BE2C (cell line): ENCODE measurements around the gene ROMO1.
"Not testable (repeated sequence)": the region's sequence is repeated elsewhere in the genome, so short reads cannot be mapped to it uniquely, and the experiment has no call there.

Experiments used
- DNase-seq: peaks from one replicate; pipeline ENCODE4 v3.0.0-alpha.2; 2020
- H3K27me3 ChIP-seq: fragments of 250-450 bp; sonication (Bioruptor Pico); 2 replicates; pipeline ENCODE4 v1.5.1; 2020; ENCODE audit warnings: mild to moderate bottlenecking
- H3K36me3 ChIP-seq: fragments of 250-450 bp; sonication (Bioruptor Pico); 2 replicates; pipeline ENCODE4 v1.5.1; 2020; ENCODE audit warnings: mild to moderate bottlenecking
- H3K4me1 ChIP-seq: fragments of 250-450 bp; sonication (Bioruptor Pico); 2 replicates; pipeline ENCODE4 v1.5.1; 2020
- H3K4me3 ChIP-seq: 2 replicates; pipeline ENCODE4 v1.5.1; 2011; ENCODE audit warnings: low read depth, low read length
- H3K9me3 ChIP-seq: fragments of 250-450 bp; sonication (Bioruptor Pico); 2 replicates; pipeline ENCODE4 v1.5.1; 2020
- CTCF ChIP-seq: IDR thresholded peaks from 2 replicates; pipeline ENCODE4 v1.5.1; 2012; ENCODE audit warnings: mild to moderate bottlenecking, low read depth, low read length

The ROMO1 gene

GRCh38 chr20:35720165-35721123 is 21.2 kb downstream of the ROMO1 start:
- H3K4me1 ChIP-seq, result no peaks in the 10 kb centered on the region
- no peak overlapping the region for H3K4me3 ChIP-seq
- no peak for TF ChIP-seq CTCF
- no peaks in the 10 kb centered on the region for H3K9me3 ChIP-seq
- DNase-seq, result no peak
- peaks cover 98% of the 10 kb centered on the region for H3K36me3 ChIP-seq
- H3K27me3 ChIP-seq, result no peaks in the 10 kb centered on the region

- Histone ChIP-seq H3K9me3 (no peaks in the 10 kb centered on the region), H3K36me3 (peaks cover 98% of the 10 kb centered on the region), H3K27me3 (no peaks in the 10 kb centered on the region), H3K4me3 (no peak overlapping the region), H3K4me1 (no peaks in the 10 kb centered on the region)
- TF ChIP-seq CTCF, result no peak
- no peak for DNase-seq
Measured at GRCh38 chr20:35721219-35721618, 22.0 kb downstream of the ROMO1 start.

GRCh38 chr20:35721621-35722020 is 22.4 kb downstream of the ROMO1 start:
- no peak for DNase-seq
- no peaks in the 10 kb centered on the region for H3K9me3 ChIP-seq
- H3K4me1 ChIP-seq, result no peaks in the 10 kb centered on the region
- TF ChIP-seq CTCF, result no peak
- no peak overlapping the region for H3K4me3 ChIP-seq
- H3K36me3 ChIP-seq, result peaks cover 98% of the 10 kb centered on the region
- H3K27me3 ChIP-seq, result no peaks in the 10 kb centered on the region

GRCh38 chr20:35723275-35723639 is 24.1 kb downstream of the ROMO1 start:
- peaks cover 98% of the 10 kb centered on the region for H3K36me3 ChIP-seq
- not testable (repeated sequence) for H3K9me3 ChIP-seq, H3K4me1 ChIP-seq, H3K27me3 ChIP-seq, H3K4me3 ChIP-seq, DNase-seq

- not testable (repeated sequence) for H3K4me3 ChIP-seq, H3K9me3 ChIP-seq, H3K4me1 ChIP-seq, H3K27me3 ChIP-seq, DNase-seq
- peaks cover 98% of the 10 kb centered on the region for H3K36me3 ChIP-seq
Measured at GRCh38 chr20:35723652-35724320, 24.6 kb downstream of the ROMO1 start.

GRCh38 chr20:35724321-35725230 is 25.4 kb downstream of the ROMO1 start:
- H3K4me1 ChIP-seq, result no peaks in the 10 kb centered on the region
- no peak for TF ChIP-seq CTCF
- H3K36me3 ChIP-seq, result peaks cover 98% of the 10 kb centered on the region
- no peak overlapping the region for H3K4me3 ChIP-seq
- H3K27me3 ChIP-seq, result no peaks in the 10 kb centered on the region
- DNase-seq, result no peak
- H3K9me3 ChIP-seq, result no peaks in the 10 kb centered on the region
